Hippocampal formation (tissue), 2 donors: ENCODE results near the gene SNAPC5.
A peak's percentile ranks its signal among the peaks of the same experiment; 100 is the strongest.
"Not testable (repeated sequence)": the region's sequence is repeated elsewhere in the genome, so short reads cannot be mapped to it uniquely, and the experiment has no call there.

Experiments used
- DNase-seq, 2 donors: peaks; one replicate each; lab custom pipeline; 2025; lab: John Stamatoyannopoulos, UW

The SNAPC5 gene

DNA sequence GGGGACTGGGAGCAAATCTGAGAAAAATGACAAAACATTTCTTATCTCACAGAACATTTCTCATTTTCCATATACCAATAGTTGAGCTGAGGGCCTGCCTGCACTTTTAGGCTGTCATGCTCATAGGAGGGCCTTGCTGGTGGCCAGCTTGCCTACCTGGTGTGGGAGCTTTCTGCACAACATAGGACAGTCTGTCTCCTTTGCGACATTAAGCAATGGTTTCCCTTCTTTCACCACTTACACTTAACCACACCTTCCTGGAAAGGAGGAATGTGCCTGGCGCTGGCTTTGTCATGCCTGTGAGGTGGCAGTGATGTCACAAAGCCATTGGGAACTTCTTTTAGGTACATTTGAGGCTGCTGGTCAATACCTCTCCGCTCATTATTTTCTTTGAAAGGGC is 5.7 kb downstream of the SNAPC5 start:
- DNase-seq, result no peak

GRCh38 chr15:66489179-66489791 is 8.3 kb downstream of the SNAPC5 start:
- DNase-seq, result no peak

GRCh38 chr15:66488525-66488924 is 9.0 kb downstream of the SNAPC5 start:
- DNase-seq, result no peak

GRCh38 chr15:66486887-66487286 is 10.7 kb downstream of the SNAPC5 start:
- no peak for DNase-seq

- DNase-seq, result no peak
Observed at GRCh38 chr15:66484539-66485112, 12.9 kb downstream of the SNAPC5 start.

GRCh38 chr15:66483131-66483566 is 14.4 kb downstream of the SNAPC5 start:
- DNase-seq, result no peak

DNA sequence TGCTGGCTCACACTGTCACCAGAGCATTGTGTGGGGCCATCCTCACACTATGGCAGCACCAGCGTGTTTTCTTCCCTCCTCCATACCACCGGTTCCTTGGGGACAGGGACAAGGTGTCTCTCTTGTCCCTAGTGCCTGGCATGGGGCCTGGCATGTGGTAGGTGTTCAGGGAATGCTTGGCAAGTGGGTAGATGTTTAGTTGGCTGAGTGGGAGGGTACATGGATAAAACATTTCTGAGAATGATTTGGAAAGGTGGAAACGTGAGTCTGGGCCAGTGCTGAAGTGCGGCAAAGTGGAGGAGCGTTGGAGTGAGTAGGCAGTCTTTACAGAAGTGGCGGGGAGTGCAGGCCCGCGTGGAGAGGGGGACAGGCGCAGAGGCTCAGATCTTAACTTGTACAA is 15.0 kb downstream of the SNAPC5 start:
- DNase-seq, result no peak

GRCh38 chr15:66481107-66481856 is 16.3 kb downstream of the SNAPC5 start:
- no peak for DNase-seq

- DNase-seq, result no peak
Observed at GRCh38 chr15:66480267-66480666, 17.3 kb downstream of the SNAPC5 start.

- peak; percentile 13 to 62 for DNase-seq
Observed at GRCh38 chr15:66477011-66477410, 20.6 kb downstream of the SNAPC5 start.

- no peak for DNase-seq
Observed at GRCh38 chr15:66476535-66476934, 21.0 kb downstream of the SNAPC5 start.

GRCh38 chr15:66474963-66475362 is 22.6 kb downstream of the SNAPC5 start:
- no peak for DNase-seq

GRCh38 chr15:66474135-66474534 is 23.4 kb downstream of the SNAPC5 start:
- DNase-seq, result peak in 1 of 2 donors; percentile 6

DNA sequence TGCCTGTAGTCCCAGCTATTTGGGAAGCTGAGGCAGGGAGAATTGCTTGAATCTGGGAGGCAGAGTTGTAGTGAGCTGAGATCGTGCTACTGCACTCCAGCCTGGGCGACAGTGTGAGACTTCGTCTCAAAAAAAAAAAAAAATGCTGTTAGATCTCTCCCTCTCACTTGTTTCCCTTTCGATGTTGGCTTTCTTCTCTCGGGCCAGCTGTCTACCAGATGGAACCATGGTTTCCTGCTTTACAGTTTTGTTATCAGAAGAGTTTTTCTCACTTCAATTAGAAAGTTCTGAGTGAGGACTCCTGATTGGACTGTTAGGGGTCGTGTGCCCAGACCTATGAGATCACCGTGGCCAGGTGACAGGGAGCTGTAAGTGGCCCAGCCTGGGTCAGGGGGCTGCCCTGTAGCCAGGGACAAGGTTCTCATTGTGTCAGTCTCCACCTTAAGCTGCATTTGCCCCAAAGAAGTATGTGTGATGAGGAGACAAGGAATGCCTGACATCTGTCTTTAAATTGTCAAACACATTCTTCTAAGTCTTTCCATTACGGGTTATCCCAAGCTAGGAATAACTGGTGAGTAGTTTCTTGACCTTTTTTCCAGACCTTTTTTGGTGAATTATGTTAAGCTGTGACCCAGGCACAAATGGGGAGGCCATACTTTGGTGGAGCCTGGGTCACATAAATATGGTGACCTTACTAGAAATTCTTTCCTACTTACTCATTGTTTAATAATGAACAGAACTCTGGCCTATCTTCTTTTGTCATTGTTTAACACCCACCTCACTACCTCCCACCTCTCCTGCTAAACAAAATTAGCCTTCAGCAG is 25.2 kb downstream of the SNAPC5 start:
- DNase-seq, result peak in 1 of 2 donors; percentile 6

GRCh38 chr15:66470825-66471224 is 26.7 kb downstream of the SNAPC5 start:
- DNase-seq, result not testable (repeated sequence)

- DNase-seq, result not testable (repeated sequence)
Observed at GRCh38 chr15:66467162-66468040, 30.2 kb downstream of the SNAPC5 start.

DNA sequence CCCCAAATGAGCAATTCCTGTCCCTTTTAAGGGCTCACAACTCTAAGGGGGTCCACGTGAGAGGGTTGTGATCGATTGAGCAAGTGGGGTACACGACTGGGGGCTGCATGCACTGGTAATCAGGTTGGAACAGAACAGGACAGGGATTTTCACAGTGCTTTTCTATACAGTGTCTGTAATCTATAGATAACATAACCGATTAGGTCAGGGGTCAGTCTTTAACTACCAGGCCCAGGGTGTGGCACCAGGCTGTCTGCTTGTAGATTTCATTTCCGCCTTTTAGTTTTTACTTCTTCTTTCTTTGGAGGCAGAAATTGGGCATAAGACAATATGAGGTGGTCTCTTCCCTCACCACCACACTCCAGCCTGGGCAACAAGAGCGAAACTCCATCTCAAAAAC is 32.3 kb downstream of the SNAPC5 start:
- not testable (repeated sequence) for DNase-seq

DNA sequence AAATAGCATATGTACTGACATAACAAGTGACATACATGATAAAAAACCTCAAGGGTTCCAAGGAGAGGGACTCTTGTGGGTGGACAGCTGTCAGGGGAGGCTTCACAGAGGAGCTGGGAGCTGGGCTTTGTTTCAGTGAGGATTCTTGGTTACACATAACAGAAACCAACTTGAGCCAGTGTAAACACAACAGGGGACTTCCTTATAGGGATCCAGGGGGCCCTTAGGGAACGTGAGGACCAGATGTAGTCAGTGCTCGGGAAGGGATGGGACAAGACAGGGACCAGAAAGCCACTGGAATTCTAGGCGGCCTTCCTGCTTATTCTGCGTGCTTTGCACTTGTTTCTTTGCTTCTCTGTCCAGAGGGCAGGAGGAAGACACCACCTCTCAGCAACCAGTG is 34.9 kb downstream of the SNAPC5 start:
- no peak for DNase-seq

GRCh38 chr15:66461917-66462316 is 35.6 kb downstream of the SNAPC5 start:
- DNase-seq, result no peak

DNA sequence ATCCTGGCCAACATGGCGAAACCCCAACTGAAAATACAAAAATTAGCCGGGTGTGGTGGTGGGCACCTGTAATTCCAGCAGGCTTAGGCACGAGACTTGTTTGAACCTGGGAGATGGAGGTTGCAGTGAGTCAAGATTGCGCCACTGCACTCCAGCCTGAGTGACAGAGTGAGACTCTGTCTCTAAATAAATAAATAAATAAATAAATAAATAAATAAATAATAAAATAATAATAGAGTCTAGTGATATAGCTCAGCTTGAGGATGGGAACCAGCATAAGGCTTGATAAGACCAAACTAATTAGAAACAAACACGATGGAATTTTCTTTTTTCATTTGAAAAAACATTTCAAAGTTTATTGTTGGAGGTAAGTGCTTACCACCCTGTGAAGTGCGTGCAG is 36.3 kb downstream of the SNAPC5 start:
- DNase-seq, result not testable (repeated sequence)
